ENCODE measurements around the gene CCDC154. TPM values are rescaled to one million over a fixed set of nuclear protein-coding genes. Genes with fewer than 3 reads are reported as not detected.

CCDC154 gene
- total and polyA plus RNA-seq, 2 donors (not counting 1 experiment from before 2014, with no cell fraction given), result 12.4 to 22.9 TPM

DNA sequence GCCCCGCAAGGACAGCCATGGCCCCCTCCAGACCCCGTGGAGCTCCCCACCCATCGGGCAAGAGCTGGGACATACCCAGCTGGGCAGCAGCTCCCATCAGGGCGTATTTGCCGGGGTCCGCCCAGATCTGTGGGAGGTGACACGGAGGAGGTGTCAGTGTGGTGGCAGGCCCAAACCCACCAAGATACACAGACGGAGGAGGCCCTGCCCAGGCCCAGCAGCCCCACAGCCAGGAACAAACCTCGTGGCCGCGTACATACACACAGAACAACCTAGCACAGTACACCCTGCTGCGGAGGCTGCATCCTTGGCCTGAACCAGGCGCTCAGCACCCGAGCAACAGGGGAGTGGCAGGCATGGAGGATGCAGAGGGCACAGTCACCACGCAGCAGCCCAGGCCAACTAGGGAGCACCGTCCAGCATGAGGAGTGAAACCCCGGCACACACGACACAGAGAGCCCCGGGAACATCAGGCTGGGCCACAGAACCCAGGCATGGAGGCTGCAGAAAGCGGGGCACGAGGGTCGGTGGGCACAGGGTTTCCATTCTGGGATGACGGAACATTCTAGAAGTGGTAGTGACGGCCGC is 4.9 kb upstream of the CCDC154 start:
- ATAC-seq (ENCODE audit: low read depth) (no peak), DNase-seq (no peak)
- Histone ChIP-seq H3K9ac (ENCODE audit: low read length) (no peak overlapping the region), H3K4me1 (ENCODE audit: control insufficient read depth in 2 of 2, insufficient read depth in 2 of 2, low read length in 2 of 2) (peaks cover 16 to 19% of the 10 kb centered on the region in 2 donors), H3K27ac (ENCODE audit: low read length in 2 of 2) (no peak overlapping the region), H3K36me3 (replicated peaks in 1 of 2; ENCODE audit: control extremely low read depth in 1 of 2, control insufficient read depth in 1 of 2, extremely low read depth in 1 of 2, insufficient read depth in 2 of 2, low read length in 1 of 2) (peaks cover 0 to 77% of the 10 kb centered on the region in 2 experiments), H3K27me3 (replicated peaks in 1 of 4; ENCODE audit: control extremely low read depth in 1 of 4, control insufficient read depth in 3 of 4, insufficient read depth in 4 of 4, low read length in 3 of 4) (no peaks in the 10 kb centered on the region), H3K79me2 (ENCODE audit: control insufficient read depth, insufficient read depth, low read length) (peaks cover 16% of the 10 kb centered on the region), H3K4me2 (replicated peaks; ENCODE audit: low read depth, low read length, poor library complexity, severe bottlenecking) (no peak overlapping the region), H4K20me1 (ENCODE audit: control insufficient read depth, insufficient read depth, low read length, poor library complexity, severe bottlenecking) (peaks cover 5% of the 10 kb centered on the region), H3K9me3 (ENCODE audit: control extremely low read depth in 1 of 3, control insufficient read depth in 2 of 3, insufficient read depth in 1 of 3, low read length in 2 of 3) (no peaks in the 10 kb centered on the region), H3K4me3 (ENCODE audit: control extremely low read depth in 1 of 5, extremely low read depth in 1 of 5, insufficient read depth in 1 of 5, low read depth in 2 of 5, low read length in 4 of 5) (no peak overlapping the region), H2AFZ (ENCODE audit: insufficient read depth, low read depth, low read length, poor library complexity, severe bottlenecking) (no peak overlapping the region)
- intact Hi-C loops (cut with micrococcal nuclease), result no loop called here
- CTCF ChIA-PET, result no interaction called here
- peaks cover 4% of the 10 kb centered on the region for H3K4me1 Mint-ChIP-seq
- no peak overlapping the region for H3K4me3 Mint-ChIP-seq
- POLR2A ChIA-PET, result no interaction called here
- H3K27ac Mint-ChIP-seq, result no peak overlapping the region
- TF ChIP-seq CTCF (IDR thresholded peaks at IDR 0.05), result no peak
- TF ChIP-seq EZH2 (IDR thresholded peaks at IDR 0.05; ENCODE audit: borderline replicate concordance, insufficient read depth, low read depth, low read length, poor library complexity, severe bottlenecking), result no peak
- H3K27me3 Mint-ChIP-seq, result no peaks in the 10 kb centered on the region
- H3K9me3 Mint-ChIP-seq (ENCODE audit: insufficient read depth), result no peaks in the 10 kb centered on the region
- 97% methylated on average over 25 of the region's 25 CpGs for WGBS (ENCODE audit: insufficient coverage)

GRCh38 chr16:1448536-1449116 is 4.3 kb upstream of the CCDC154 start:
- H3K9me3 ChIP-seq (ENCODE audit: control extremely low read depth in 1 of 3, control insufficient read depth in 2 of 3, insufficient read depth in 1 of 3, low read length in 2 of 3), result no peaks in the 10 kb centered on the region
- ChIA-PET CTCF (no interaction called here), POLR2A (no interaction called here)
- ATAC-seq (ENCODE audit: low read depth) (no peak), DNase-seq (no peak)
- Mint-ChIP-seq H3K27ac (no peak overlapping the region), H3K4me3 (no peak overlapping the region), H3K27me3 (no peaks in the 10 kb centered on the region), H3K9me3 (ENCODE audit: insufficient read depth) (no peaks in the 10 kb centered on the region), H3K4me1 (peaks cover 4% of the 10 kb centered on the region)
- no peaks in the 10 kb centered on the region for H3K27me3 ChIP-seq (replicated peaks in 1 of 4; ENCODE audit: control extremely low read depth in 1 of 4, control insufficient read depth in 3 of 4, insufficient read depth in 4 of 4, low read length in 3 of 4)
- 94% methylated on average over 27 of the region's 30 CpGs for WGBS (ENCODE audit: insufficient coverage)
- no peak overlapping the region for H2AFZ ChIP-seq (ENCODE audit: insufficient read depth, low read depth, low read length, poor library complexity, severe bottlenecking)
- H3K4me3 ChIP-seq (ENCODE audit: control extremely low read depth in 1 of 5, extremely low read depth in 1 of 5, insufficient read depth in 1 of 5, low read depth in 2 of 5, low read length in 4 of 5), result no peak overlapping the region
- TF ChIP-seq EZH2 (IDR thresholded peaks at IDR 0.05; ENCODE audit: borderline replicate concordance, insufficient read depth, low read depth, low read length, poor library complexity, severe bottlenecking) (no peak), CTCF (IDR thresholded peaks at IDR 0.05) (no peak)
- intact Hi-C loops (cut with micrococcal nuclease), result no loop called here
- peaks cover 5% of the 10 kb centered on the region for H4K20me1 ChIP-seq (ENCODE audit: control insufficient read depth, insufficient read depth, low read length, poor library complexity, severe bottlenecking)
- peaks cover 23 to 24% of the 10 kb centered on the region in 2 donors for H3K4me1 ChIP-seq (ENCODE audit: control insufficient read depth in 2 of 2, insufficient read depth in 2 of 2, low read length in 2 of 2)
- H3K27ac ChIP-seq (ENCODE audit: low read length in 2 of 2), result no peak overlapping the region
- peaks cover 0 to 70% of the 10 kb centered on the region in 2 experiments for H3K36me3 ChIP-seq (replicated peaks in 1 of 2; ENCODE audit: control extremely low read depth in 1 of 2, control insufficient read depth in 1 of 2, extremely low read depth in 1 of 2, insufficient read depth in 2 of 2, low read length in 1 of 2)
- H3K79me2 ChIP-seq (ENCODE audit: control insufficient read depth, insufficient read depth, low read length), result peaks cover 13% of the 10 kb centered on the region
- H3K4me2 ChIP-seq (replicated peaks; ENCODE audit: low read depth, low read length, poor library complexity, severe bottlenecking), result no peak overlapping the region
- no peak overlapping the region for H3K9ac ChIP-seq (ENCODE audit: low read length)
